ENCODE measurements around the gene SPCS3. TPM values are rescaled to one million over a fixed set of nuclear protein-coding genes. Genes with fewer than 3 reads are reported as not detected.

SPCS3 gene
- total RNA-seq, 4 donors from 2014 or later = 129 to 149 (median 136) TPM

- intact Hi-C loops (cut with DNase I) = loop anchor here (10.0 kb wide), 1 partner anchor 301 kb away; no protein-coding TSS in a partner anchor
- no peak overlapping the region for H3K27ac ChIP-seq
- peaks cover 9% of the 10 kb centered on the region in 2 donors for H3K4me1 ChIP-seq
- no peaks in the 10 kb centered on the region for H3K27me3 ChIP-seq
- WGBS, 2 donors = 89 to 97% methylated on average over 1 of the region's 1 CpG
- no peak for TF ChIP-seq POLR2A (IDR thresholded peaks at IDR 0.05)
- TF ChIP-seq CTCF (IDR thresholded peaks at IDR 0.05) = no peak
- H3K36me3 ChIP-seq = no peaks in the 10 kb centered on the region
- H3K9me3 ChIP-seq = no peaks in the 10 kb centered on the region
- DNase-seq = no peak
- H3K4me3 ChIP-seq (replicated peaks in 1 of 3) = no peak overlapping the region
Observed at GRCh38 chr4:176335421-176335820, 15.7 kb downstream of the SPCS3 start.

- Histone ChIP-seq H3K9me3 (no peaks in the 10 kb centered on the region), H3K4me3 (replicated peaks in 1 of 3) (no peak overlapping the region), H3K27me3 (no peaks in the 10 kb centered on the region), H3K4me1 (peaks cover 0 to 7% of the 10 kb centered on the region in 2 donors), H3K27ac (no peak overlapping the region), H3K36me3 (no peaks in the 10 kb centered on the region)
- TF ChIP-seq CTCF (IDR thresholded peaks at IDR 0.05) (no peak), POLR2A (IDR thresholded peaks at IDR 0.05) (no peak)
- whole genome bisulfite sequencing, 2 donors = 47 to 54% methylated on average over 3 of the region's 3 CpGs
- DNase-seq = no peak
- intact Hi-C loops (cut with DNase I) = loop anchor here (10.0 kb wide), 2 partner anchors 305 to 395 kb away; no protein-coding TSS in a partner anchor
Observed at GRCh38 chr4:176339936-176340761, 20.4 kb downstream of the SPCS3 start.

GRCh38 chr4:176340871-176341685 lies 21.3 kb downstream of the SPCS3 start:
- DNase-seq = no peak
- H3K36me3 ChIP-seq = no peaks in the 10 kb centered on the region
- peaks cover 0 to 7% of the 10 kb centered on the region in 2 donors for H3K4me1 ChIP-seq
- 42 to 48% methylated on average over 8 of the region's 8 CpGs for WGBS, 2 donors
- intact Hi-C loops (cut with DNase I) = loop anchor here (10.0 kb wide), 1 partner anchor 396 kb away; no protein-coding TSS in a partner anchor
- no peak overlapping the region for H3K27ac ChIP-seq
- no peaks in the 10 kb centered on the region for H3K9me3 ChIP-seq
- no peaks in the 10 kb centered on the region for H3K27me3 ChIP-seq
- TF ChIP-seq CTCF (IDR thresholded peaks at IDR 0.05) = peak in 4 of 6 experiments; percentile 19 to 65 (median 46)
- no peak for TF ChIP-seq POLR2A (IDR thresholded peaks at IDR 0.05)
- H3K4me3 ChIP-seq (replicated peaks in 1 of 3) = no peak overlapping the region

- Histone ChIP-seq H3K9me3 (no peaks in the 10 kb centered on the region), H3K27me3 (no peaks in the 10 kb centered on the region), H3K4me3 (replicated peaks in 1 of 3) (no peak overlapping the region), H3K27ac (no peak overlapping the region), H3K4me1 (peaks cover 0 to 7% of the 10 kb centered on the region in 2 donors), H3K36me3 (no peaks in the 10 kb centered on the region)
- no peak for TF ChIP-seq POLR2A (IDR thresholded peaks at IDR 0.05)
- TF ChIP-seq CTCF (IDR thresholded peaks at IDR 0.05) = no peak
- no peak for DNase-seq
- 81 to 87% methylated on average over 6 to 7 of the region's 7 CpGs for WGBS, 2 donors
- intact Hi-C loops (cut with DNase I) = loop anchor here (10.0 kb wide), 1 partner anchor 398 kb away; no protein-coding TSS in a partner anchor
Observed at GRCh38 chr4:176342384-176342783, 22.6 kb downstream of the SPCS3 start.

All from thyroid gland (tissue), 4 donors.